Prostate gland (tissue), 2 donors: Measurements from ENCODE around the gene AMFR. TPM values are rescaled to one million over a fixed set of nuclear protein-coding genes. Genes with fewer than 3 reads are reported as not detected.

Source experiments
- DNase-seq: peaks from one replicate; pipeline ENCODE4 v3.0.0-alpha.2; 2019; ENCODE audit warnings: low spot score
- H3K27ac ChIP-seq, 2 donors: fragments of 200-600 bp; sonication (generic); 2 replicates each; pipeline ENCODE4 v1.5.1; 2017 to 2019
- H3K27me3 ChIP-seq: fragments of 200-600 bp; sonication (generic); replicated peaks from 2 replicates; pipeline ENCODE4 v1.5.1; 2019; ENCODE audit not compliant: insufficient read depth
- H3K36me3 ChIP-seq, 2 donors: fragments of 200-600 bp; sonication (generic); 1 replicate in 1 of 2; 2 replicates in 1 of 2; pipeline versions ENCODE4 v1.5.1 to v1.8.1; 2017 to 2019
- H3K4me1 ChIP-seq: fragments of 200-600 bp; sonication (generic); replicated peaks from 2 replicates; pipeline ENCODE4 v1.5.1; 2019
- H3K4me3 ChIP-seq, 2 donors: fragments of 200-600 bp; sonication (generic); 2 replicates each; pipeline ENCODE4 v1.5.1; 2017 to 2019
- H3K9me3 ChIP-seq: fragments of 200-600 bp; sonication (generic); 2 replicates; pipeline ENCODE4 v1.5.1; 2017
- POLR2A ChIP-seq: fragments of 450-650 bp; IDR thresholded peaks from one replicate; pipeline ENCODE4 v1.6.1; 2016; ENCODE audit warnings: antibody characterized with exemption, mild to moderate bottlenecking
- POLR2AphosphoS5 ChIP-seq: sonication (generic); formaldehyde crosslinking; IDR thresholded peaks from one replicate; pipeline ENCODE4 v1.6.1; 2017; ENCODE audit warnings: antibody characterized with exemption
- WGBS: methylation state at CpG from one replicate; pipeline ENCODE4 v1.1.5; 2018; 5-methylcytosine and 5-hydroxymethylcytosine counted together
- intact Hi-C: fragments of 100-400 bp; cut with DNase I; formaldehyde crosslinking; loops from one replicate; pipeline ENCODE4 v1.14.2; 2022
- total RNA-seq, 2 donors: library from RNA; depleted of rRNA; stranded (reverse); fragments of >200 nt; gene quantifications; one replicate each; pipeline ENCODE4 v1.1.0, GENCODE V29; 2016
- TF ChIP-seq, protein P1 (sequence below), 4 experiments: fragments of 200-600 bp in 2 of 4; fragments of 450-650 bp in 2 of 4; sonication (generic) in 2 of 4; IDR thresholded peaks; 1 replicate in 3 of 4; 2 replicates in 1 of 4; pipeline ENCODE4 v1.5.1; 2016 to 2019; ENCODE audit warnings: antibody characterized with exemption in 4 of 4, mild to moderate bottlenecking in 2 of 4, moderate library complexity in 2 of 4

The AMFR gene
- total RNA-seq, 2 donors from 2014 or later = 123 to 261 TPM

DNA sequence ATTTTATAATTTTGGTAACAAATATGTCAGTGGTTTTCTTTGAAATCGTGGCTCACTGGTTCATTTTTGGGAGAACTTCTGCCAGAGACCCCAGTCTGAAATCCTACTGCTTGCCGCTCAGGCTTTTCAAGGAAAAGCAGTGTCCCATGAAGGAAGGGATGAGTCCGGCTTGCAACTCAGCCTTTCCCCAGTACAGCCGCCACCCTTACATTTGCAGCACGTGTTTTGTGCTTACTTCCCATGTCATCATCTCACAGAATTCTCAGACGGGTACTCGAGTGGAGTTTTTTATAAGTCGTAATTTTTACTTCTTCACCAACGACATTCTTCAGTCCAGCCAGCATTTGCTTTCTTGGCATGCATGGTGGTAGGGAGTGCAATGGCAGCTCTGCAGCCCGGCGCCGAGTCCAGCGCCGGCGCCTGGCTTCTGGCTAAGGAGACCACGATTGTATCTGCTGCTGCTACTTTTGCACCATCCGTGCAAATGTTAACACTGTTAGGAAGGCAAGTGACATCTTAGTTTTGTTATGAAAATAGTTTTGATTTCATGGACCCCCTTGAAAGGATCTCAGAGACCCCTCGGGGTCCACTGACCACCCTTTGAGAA lies 111.0 kb downstream of the AMFR start:
- H3K36me3 ChIP-seq = no peaks in the 10 kb centered on the region
- no peak overlapping the region for H3K4me3 ChIP-seq
- WGBS = 81% methylated on average over 18 of the region's 18 CpGs
- intact Hi-C loops = no loop called here
- TF ChIP-seq, protein P1, sequence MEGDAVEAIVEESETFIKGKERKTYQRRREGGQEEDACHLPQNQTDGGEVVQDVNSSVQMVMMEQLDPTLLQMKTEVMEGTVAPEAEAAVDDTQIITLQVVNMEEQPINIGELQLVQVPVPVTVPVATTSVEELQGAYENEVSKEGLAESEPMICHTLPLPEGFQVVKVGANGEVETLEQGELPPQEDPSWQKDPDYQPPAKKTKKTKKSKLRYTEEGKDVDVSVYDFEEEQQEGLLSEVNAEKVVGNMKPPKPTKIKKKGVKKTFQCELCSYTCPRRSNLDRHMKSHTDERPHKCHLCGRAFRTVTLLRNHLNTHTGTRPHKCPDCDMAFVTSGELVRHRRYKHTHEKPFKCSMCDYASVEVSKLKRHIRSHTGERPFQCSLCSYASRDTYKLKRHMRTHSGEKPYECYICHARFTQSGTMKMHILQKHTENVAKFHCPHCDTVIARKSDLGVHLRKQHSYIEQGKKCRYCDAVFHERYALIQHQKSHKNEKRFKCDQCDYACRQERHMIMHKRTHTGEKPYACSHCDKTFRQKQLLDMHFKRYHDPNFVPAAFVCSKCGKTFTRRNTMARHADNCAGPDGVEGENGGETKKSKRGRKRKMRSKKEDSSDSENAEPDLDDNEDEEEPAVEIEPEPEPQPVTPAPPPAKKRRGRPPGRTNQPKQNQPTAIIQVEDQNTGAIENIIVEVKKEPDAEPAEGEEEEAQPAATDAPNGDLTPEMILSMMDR (IDR thresholded peaks at IDR 0.05) = no peak
- TF ChIP-seq POLR2AphosphoS5 = no peak
- no peak for TF ChIP-seq POLR2A
- no peaks in the 10 kb centered on the region for H3K4me1 ChIP-seq
- no peak for DNase-seq
- H3K27ac ChIP-seq = no peak overlapping the region
- no peaks in the 10 kb centered on the region for H3K9me3 ChIP-seq
- no peaks in the 10 kb centered on the region for H3K27me3 ChIP-seq

DNA sequence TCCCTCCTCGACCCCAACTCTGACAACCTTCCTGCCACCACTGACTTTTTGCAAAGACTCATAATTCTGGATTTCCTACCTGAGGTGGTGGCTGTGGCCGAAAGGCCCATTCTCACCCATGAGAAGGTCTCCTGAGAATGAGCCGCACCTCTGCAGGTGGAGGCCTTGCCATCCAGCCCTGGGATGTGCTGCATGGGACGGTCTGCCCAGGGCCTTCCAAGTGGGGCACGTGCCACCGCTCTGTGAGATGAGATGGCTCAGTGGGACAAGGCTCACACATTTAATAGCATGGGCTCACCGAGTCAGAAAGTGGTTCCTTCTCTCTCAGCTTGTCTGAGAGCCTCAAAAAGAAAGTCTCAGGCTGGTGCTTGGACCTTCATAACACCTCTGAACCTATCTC lies 112.8 kb downstream of the AMFR start:
- no peak for DNase-seq
- Histone ChIP-seq H3K27ac (no peak overlapping the region), H3K4me3 (no peak overlapping the region), H3K4me1 (no peaks in the 10 kb centered on the region), H3K36me3 (no peaks in the 10 kb centered on the region), H3K9me3 (no peaks in the 10 kb centered on the region), H3K27me3 (no peaks in the 10 kb centered on the region)
- TF ChIP-seq POLR2AphosphoS5 (no peak), POLR2A (no peak)
- TF ChIP-seq, protein P1 (IDR thresholded peaks at IDR 0.05) = no peak
- 98% methylated on average over 7 of the region's 7 CpGs for WGBS
- intact Hi-C loops = no loop called here

DNA sequence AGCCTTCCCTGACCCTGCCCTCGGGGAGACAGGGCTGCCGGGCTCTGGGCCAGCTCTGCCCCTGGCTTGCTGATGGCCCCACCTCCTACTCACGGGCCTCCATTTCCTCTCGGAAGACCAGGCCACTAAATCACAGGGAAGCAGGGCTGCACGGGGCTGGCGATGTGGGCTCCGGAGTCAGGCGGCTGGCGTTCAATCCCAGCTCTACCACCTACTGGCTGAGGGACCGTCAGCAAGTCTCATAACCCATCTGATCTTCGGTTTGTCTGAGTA lies 113.4 kb downstream of the AMFR start:
- Histone ChIP-seq H3K9me3 (no peaks in the 10 kb centered on the region), H3K36me3 (no peaks in the 10 kb centered on the region), H3K27ac (no peak overlapping the region), H3K4me3 (no peak overlapping the region), H3K27me3 (no peaks in the 10 kb centered on the region), H3K4me1 (no peaks in the 10 kb centered on the region)
- no peak for DNase-seq
- intact Hi-C loops = no loop called here
- TF ChIP-seq POLR2AphosphoS5 = no peak
- TF ChIP-seq, protein P1 (IDR thresholded peaks at IDR 0.05) = no peak
- no peak for TF ChIP-seq POLR2A
- 68% methylated on average over 11 of the region's 11 CpGs for WGBS

Other genes with a start within 250 kb of the AMFR start
- 10 to 100 TPM in 1 of 2 donors, 1 to 10 TPM in 1; 6.1 to 23.6 TPM for gene GNAO1, start 234.1 kb downstream of the AMFR start, total RNA-seq
- 10 to 100 TPM; 46.4 to 47.2 TPM for gene NUDT21, start 25.8 kb upstream of the AMFR start, total RNA-seq
- gene OGFOD1, start 26.0 kb upstream of the AMFR start, total RNA-seq = 10 to 100 TPM; 18.5 to 57.2 TPM
- 10 to 100 TPM; 68.9 to 70.5 TPM for gene BBS2, start 94.5 kb upstream of the AMFR start, total RNA-seq
- gene MT4, start 139.5 kb upstream of the AMFR start, total RNA-seq = not detected
- 1 to 10 TPM in 1 of 2 donors, not detected in 1; 1.6 TPM for gene MT3, start 164.0 kb upstream of the AMFR start, total RNA-seq
- 100 to 1,000 TPM; 134 to 214 TPM for gene MT2A, start 183.0 kb upstream of the AMFR start, total RNA-seq
- gene MT1E, start 200.2 kb upstream of the AMFR start, total RNA-seq = 100 to 1,000 TPM; 110 to 339 TPM
- gene MT1M, start 207.1 kb upstream of the AMFR start, total RNA-seq = 10 to 100 TPM; 14.8 to 37.4 TPM
- gene MT1A, start 213.1 kb upstream of the AMFR start, total RNA-seq = 1 to 10 TPM in 1 of 2 donors, not detected in 1; 6.9 TPM
- not detected for gene MT1B, start 226.3 kb upstream of the AMFR start, total RNA-seq
- gene MT1F, start 232.4 kb upstream of the AMFR start, total RNA-seq = 10 to 100 TPM; 18.5 to 37.3 TPM
- 100 to 1,000 TPM; 189 to 745 TPM for gene MT1G, start 242.5 kb upstream of the AMFR start, total RNA-seq
- gene MT1H, start 244.3 kb upstream of the AMFR start, total RNA-seq = 10 to 100 TPM in 1 of 2 donors, not detected in 1; 10.5 TPM